ENCODE data around the gene RBM38.

Gene RBM38

GRCh38 chr20:57436223-57436545, 45.0 kb downstream of the RBM38 start:
- H3K27me3 Mint-ChIP-seq (ENCODE audit: low read depth), result peaks cover 24% of the 10 kb centered on the region
- H3K4me1 Mint-ChIP-seq, result peaks cover 47% of the 10 kb centered on the region
- TF ChIP-seq CTCF (IDR thresholded peaks at IDR 0.05; ENCODE audit: unreplicated experiment in 3 of 3), result no peak
- no peaks in the 10 kb centered on the region for H3K36me3 Mint-ChIP-seq (ENCODE audit: low read depth)
- H3K27ac Mint-ChIP-seq, result no peak overlapping the region
- H3K4me3 Mint-ChIP-seq, result no peak overlapping the region
- peaks cover 14% of the 10 kb centered on the region for H3K9me3 Mint-ChIP-seq

- TF ChIP-seq CTCF (IDR thresholded peaks at IDR 0.05; ENCODE audit: unreplicated experiment in 3 of 3), result no peak
- H3K27ac Mint-ChIP-seq, result no peak overlapping the region
- no peaks in the 10 kb centered on the region for H3K36me3 Mint-ChIP-seq (ENCODE audit: low read depth)
- peaks cover 18% of the 10 kb centered on the region for H3K27me3 Mint-ChIP-seq (ENCODE audit: low read depth)
- no peak overlapping the region for H3K4me3 Mint-ChIP-seq
- peaks cover 51% of the 10 kb centered on the region for H3K4me1 Mint-ChIP-seq
- H3K9me3 Mint-ChIP-seq, result peaks cover 14% of the 10 kb centered on the region
These were observed 46.1 kb downstream of the RBM38 start for GRCh38 chr20:57437267-57437666.

DNA sequence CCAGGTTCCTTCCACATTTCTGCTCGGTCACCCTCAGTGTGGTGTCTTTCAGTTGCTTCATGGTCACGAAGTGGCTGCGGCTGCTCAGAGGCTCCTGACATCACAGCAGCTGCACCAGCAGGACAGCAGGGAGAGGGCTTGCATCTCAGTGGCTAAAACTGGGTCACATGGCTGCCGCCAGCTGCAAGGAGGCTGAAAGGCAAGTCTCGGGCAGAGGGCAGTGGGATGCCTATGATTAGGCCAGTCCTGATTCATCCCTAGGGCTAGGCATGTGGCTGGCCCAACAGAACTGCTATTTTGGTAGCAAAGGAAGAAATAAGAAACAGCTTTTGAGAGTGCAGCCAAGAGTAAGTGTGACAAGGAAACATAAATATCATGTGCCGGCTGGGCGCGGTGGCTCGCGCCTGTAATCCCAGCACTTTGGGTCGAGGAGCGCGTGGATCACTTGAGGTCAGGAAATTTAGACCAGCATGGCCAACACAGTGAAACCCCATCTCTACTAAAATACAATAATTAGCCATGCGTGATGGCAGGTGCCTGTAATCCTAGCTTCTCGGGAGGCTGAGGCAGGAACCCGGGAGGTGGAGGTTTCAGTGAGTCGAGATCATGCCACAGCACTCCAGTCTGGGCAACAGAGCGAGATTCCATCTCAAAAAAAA, 46.6 kb downstream of the RBM38 start:
- Mint-ChIP-seq H3K4me3 (no peak overlapping the region), H3K9me3 (peaks cover 14% of the 10 kb centered on the region), H3K27ac (peak overlapping the region; percentile 14 to 58 (median 33))

DNA sequence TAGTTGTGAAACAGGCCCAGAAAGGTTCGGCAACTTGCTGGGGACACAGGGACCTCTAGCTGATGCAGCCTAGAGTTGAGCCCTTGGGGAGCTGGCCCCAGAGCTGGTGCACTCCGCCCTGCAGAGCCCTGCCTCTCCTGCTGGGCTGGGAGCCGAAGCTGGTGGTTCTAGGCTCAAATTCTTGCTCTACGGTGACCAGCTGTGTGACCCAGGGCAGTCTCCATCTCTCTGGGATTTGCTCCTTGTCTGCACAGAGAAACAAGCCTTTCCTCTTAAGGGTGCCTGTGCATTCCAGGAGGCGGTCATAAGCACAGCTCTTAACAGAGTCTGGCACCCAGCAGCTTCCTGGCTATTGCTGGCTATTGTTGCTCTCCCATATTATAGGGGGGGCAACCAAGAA, 47.4 kb downstream of the RBM38 start:
- Mint-ChIP-seq H3K4me1 (peaks cover 50% of the 10 kb centered on the region), H3K9me3 (peaks cover 14% of the 10 kb centered on the region), H3K27ac (peak overlapping the region in 2 of 3 experiments; percentile 14 to 18), H3K4me3 (no peak overlapping the region), H3K36me3 (ENCODE audit: low read depth) (no peaks in the 10 kb centered on the region), H3K27me3 (ENCODE audit: low read depth) (peaks cover 14% of the 10 kb centered on the region)
- TF ChIP-seq CTCF (IDR thresholded peaks at IDR 0.05; ENCODE audit: unreplicated experiment in 3 of 3), result no peak

More for the DNA sequence above, 46.6 kb downstream of the RBM38 start:
- peaks cover 18% of the 10 kb centered on the region for H3K27me3 Mint-ChIP-seq (ENCODE audit: low read depth)
- peaks cover 51% of the 10 kb centered on the region for H3K4me1 Mint-ChIP-seq
- TF ChIP-seq CTCF (IDR thresholded peaks at IDR 0.05; ENCODE audit: unreplicated experiment in 3 of 3), result no peak
- no peaks in the 10 kb centered on the region for H3K36me3 Mint-ChIP-seq (ENCODE audit: low read depth)

DNA sequence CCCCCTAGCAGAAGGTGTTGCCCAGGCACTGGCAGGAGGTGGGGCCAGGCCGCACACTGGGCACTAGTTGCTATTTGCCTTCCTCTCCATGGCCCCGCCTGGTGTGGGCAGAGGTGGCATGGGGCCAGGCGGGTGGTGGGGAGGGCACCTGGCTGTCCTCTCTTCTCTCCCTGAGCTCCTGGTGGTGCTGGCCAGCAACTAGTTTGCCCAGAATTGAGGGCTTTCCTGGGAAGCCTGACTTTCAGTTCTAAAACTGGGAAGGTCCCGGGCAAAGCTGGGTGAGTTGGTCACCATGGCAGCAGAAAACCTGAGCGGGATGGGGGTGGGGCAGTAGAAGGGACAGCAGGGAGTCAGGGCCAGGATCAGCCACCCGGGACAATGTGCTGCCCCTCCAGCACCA, 48.2 kb downstream of the RBM38 start:
- H3K4me3 Mint-ChIP-seq, result no peak overlapping the region
- no peaks in the 10 kb centered on the region for H3K36me3 Mint-ChIP-seq (ENCODE audit: low read depth)
- H3K27me3 Mint-ChIP-seq (ENCODE audit: low read depth), result peaks cover 18% of the 10 kb centered on the region
- TF ChIP-seq CTCF (IDR thresholded peaks at IDR 0.05; ENCODE audit: unreplicated experiment in 3 of 3), result no peak
- peak overlapping the region in 1 of 3 experiments; percentile 71 for H3K27ac Mint-ChIP-seq
- peaks cover 44% of the 10 kb centered on the region for H3K4me1 Mint-ChIP-seq
- H3K9me3 Mint-ChIP-seq, result peaks cover 12% of the 10 kb centered on the region

DNA sequence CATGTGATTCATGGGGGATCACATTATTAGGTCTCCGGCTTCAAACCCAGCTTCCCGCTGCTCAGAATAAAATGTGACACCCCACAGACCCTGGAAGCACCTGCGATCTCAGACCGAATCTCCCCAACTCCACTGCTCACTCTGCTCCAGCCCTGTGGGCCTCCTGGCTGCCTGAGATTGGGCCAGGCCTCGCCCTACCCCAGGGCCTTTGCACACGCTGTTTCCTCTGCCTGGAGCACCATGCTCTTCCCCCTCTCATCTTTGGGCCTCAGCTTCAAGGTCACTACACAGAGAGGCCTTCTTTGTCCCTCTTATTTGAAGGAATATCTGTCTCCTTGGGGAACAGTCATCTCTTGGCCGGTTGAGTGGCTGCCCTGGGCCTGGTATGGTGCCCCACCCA, 48.8 kb downstream of the RBM38 start:
- H3K27ac Mint-ChIP-seq, result peak overlapping the region in 2 of 3 experiments; percentile 71 to 76
- H3K36me3 Mint-ChIP-seq (ENCODE audit: low read depth), result no peaks in the 10 kb centered on the region
- no peak for TF ChIP-seq CTCF (IDR thresholded peaks at IDR 0.05; ENCODE audit: unreplicated experiment in 3 of 3)
- H3K27me3 Mint-ChIP-seq (ENCODE audit: low read depth), result peaks cover 13% of the 10 kb centered on the region
- no peak overlapping the region for H3K4me3 Mint-ChIP-seq
- peaks cover 39% of the 10 kb centered on the region for H3K4me1 Mint-ChIP-seq
- peaks cover 9% of the 10 kb centered on the region for H3K9me3 Mint-ChIP-seq
